HuH-7 (cell line): ENCODE measurements around the gene KLHL29.

Experiments
- DNase-seq: peaks from one replicate; pipeline ENCODE4 v3.0.0; 2011; ENCODE audit warnings: low spot score

KLHL29 gene

GRCh38 chr2:23661276-23662050, 276.5 kb downstream of the KLHL29 start:
- DNase-seq: no peak

DNA sequence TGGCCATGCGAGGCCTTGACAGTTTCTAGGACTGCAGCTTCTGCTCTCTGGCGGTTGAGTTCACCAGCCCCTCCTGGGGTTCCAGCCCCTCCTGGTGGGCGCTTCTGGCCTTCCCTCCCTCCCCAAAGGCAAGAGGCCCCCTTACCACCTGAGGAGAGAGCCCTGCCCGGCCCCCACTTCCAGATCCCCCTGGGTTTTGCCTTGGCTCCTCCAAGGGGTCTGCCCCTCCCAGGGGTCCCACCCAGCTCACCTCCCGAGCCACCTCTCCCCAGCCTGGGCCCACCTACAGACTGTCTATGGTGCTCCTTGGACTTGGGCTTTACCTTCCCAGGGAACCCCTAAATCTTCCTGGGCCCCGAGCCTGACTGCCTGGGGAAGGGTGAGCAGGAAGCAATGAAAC, 277.5 kb downstream of the KLHL29 start:
- DNase-seq: no peak

DNA sequence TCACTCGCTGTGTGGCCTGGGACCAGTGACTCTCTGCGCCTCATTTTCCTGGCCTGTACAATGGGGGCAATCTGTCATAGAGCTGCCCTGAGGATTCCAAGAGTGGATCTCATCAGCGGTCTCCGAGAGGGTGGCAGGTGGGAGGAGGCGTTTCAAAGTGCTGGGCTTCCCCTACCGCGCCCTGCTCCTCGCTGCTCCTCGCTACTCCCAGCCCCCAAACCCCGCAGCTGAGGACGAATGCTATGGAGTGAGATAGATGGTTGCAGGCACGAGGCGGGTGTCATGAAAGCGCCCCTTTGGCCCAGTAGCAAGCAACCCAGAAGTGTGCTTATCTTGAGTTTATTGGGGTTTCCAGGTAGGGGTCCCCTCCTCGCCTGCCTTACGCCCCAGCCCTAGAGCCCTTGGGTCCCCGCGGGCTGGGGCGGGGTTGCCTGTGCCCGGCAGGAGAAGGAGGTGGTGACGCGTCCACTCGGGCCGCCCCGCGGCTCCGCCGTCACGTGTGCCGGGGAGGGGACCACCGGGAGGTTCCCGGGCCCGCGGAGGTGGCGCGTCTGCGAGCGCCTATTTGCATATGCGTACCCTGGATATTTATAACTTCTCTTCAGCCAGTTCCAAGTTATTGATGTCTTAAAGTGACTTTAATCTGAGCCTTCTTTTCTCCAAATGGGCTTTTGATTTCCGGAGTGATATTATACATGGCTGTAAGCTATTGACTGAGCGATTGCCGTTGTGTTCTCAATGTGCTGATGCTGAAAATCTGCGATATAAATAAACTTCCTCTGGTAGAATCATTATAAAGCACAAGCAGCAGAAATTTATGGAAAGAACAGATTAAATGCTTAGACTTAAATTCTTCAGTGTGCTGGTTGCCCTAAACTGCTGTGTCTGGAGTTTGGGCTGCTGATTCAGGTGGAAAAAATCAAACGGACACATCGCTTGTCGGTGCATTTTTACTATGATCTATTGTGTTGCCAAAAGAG, 278.3 kb downstream of the KLHL29 start:
- DNase-seq: no peak

DNA sequence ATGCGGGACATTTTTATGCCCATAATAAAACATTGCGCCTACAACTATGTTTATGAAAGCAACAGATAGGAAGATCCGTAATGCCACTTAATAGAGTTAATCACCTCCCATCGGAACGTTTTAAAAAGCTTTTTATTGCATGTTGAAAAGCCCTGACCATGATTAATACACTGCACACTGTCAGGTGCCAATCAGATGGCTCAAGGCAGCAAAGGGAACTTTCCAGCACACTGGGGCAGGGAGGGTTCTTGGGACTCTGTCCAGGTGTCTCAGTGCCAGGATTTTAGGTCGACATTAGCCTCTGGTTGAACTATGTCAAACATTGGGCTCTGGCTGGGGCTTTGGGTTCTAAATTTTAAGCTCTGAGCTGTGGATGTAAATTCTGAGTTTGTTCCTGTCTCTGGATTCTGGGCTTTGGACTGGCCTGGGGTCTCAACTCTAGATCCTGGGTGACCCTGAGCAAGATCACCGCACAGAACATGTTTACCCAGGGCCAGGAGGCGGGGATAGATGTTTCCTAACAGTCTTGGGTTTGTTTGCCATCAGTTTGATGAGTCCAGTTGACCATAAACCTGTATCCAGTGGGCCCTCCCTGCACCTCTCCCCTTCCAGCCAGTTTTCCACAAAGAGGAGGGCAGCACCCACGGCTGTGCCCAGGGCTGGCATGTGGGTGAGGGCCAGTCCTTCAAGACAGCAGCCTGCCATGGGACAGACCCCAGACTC, 279.2 kb downstream of the KLHL29 start:
- no peak for DNase-seq

DNA sequence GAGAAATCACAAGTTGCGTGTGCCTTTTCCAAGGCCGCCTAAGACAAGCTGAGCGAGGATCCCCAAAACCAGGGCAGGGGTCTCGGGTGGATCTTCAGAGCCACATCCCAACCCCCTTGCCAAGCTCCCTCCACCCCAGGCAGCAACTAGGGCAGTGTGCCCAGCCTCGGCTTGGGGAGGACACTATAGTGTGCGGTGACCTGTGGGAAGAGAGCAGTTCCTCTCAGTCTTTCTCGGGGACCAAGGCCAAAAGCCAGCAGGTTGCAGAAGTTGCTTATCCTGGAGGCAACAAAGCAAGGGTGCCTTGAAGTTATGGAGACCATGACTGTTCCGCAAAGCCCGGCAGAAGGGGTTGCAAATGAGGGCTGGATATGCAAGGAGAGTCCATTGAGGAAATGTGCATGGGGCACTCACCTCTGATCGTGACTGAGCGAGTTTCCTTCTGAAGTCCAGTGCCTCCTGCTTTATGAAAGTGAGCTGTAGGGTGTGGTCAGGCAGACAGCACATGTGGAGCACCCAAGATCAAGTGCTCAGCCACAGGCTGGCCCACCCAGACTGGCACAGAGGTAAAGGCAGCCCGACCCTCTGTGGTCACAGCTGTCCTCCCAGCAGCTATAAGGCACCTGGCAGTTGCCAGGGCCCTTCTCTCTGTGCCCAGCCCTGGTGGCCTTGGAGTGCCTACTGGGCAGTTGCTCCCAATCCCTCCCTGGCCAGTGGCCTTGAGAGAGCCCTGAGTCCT, 281.4 kb downstream of the KLHL29 start:
- no peak for DNase-seq

GRCh38 chr2:23666980-23667357, 282.0 kb downstream of the KLHL29 start:
- no peak for DNase-seq

GRCh38 chr2:23668756-23669304, 283.9 kb downstream of the KLHL29 start:
- no peak for DNase-seq

DNA sequence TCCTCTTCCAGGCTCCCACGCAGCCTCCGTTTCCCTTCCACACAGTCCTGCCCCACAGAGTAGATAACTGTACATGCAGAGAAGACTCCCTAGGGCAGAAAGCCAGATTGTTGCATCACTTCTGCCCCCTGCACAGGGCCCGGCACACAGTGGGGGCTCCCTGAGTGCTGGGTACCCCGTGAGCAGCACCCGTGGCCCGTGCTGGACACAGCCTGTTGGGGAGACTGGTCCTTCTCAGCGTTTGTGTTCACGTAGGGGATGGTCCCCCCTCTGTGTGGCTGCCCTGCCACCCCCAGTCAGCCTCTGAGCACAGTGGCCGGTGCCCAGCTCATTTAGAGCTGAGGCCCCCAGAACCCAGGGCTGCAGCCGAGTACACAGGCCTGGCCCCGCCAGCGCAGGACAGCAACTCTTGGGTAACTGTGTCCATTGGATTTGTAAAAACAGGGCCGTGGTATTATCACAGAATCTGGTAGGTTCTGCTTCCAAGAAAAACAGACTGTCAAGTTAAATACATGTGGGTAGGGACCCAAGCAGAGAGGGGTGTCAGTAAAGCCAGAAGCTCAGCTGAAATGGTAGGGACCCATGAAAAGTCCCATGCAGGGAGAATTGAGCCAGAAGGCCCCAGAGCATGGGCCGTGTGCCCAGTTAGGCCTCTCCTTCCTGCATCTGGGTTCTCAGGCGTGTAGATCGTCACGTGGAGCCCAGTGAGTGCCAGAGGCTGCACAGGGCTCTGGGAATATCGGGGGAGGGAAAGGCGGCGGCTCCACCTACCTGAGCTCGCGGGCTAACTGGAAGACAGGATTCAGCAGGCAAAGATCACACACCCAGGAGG, 284.6 kb downstream of the KLHL29 start:
- DNase-seq: no peak

DNA sequence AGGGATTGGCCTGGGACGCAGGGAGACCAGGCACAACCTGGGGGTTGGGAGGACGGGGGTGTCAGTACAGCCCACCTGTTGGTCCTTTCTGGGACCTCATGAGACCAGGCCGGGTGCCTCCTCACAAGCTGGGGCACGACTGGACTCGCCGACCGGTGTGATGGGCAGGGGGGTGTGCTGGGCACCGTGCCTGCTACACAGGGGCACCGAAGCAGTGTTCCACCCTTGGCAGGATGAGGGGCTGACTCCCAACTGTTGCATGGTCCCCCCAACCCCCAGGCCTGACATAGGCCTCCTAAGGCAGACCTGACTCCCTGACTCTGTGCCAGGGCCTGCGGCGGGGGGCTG, 285.2 kb downstream of the KLHL29 start:
- no peak for DNase-seq

DNA sequence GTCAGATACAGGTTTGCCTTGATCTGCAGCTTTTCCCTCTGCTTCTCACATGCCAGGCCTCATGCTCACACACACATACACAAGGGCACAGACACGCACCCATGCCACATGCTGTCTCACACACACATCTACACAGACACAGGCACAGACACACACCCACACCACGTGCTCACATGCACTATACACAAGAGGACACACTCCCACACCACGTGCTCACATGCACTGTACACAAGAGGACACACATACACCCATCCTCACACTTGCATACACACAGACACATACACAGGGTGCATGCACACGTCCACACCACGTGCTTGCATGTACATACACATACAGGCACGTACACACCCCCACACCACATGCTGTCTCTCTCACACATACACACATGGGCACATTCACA, 288.1 kb downstream of the KLHL29 start:
- no peak for DNase-seq

DNA sequence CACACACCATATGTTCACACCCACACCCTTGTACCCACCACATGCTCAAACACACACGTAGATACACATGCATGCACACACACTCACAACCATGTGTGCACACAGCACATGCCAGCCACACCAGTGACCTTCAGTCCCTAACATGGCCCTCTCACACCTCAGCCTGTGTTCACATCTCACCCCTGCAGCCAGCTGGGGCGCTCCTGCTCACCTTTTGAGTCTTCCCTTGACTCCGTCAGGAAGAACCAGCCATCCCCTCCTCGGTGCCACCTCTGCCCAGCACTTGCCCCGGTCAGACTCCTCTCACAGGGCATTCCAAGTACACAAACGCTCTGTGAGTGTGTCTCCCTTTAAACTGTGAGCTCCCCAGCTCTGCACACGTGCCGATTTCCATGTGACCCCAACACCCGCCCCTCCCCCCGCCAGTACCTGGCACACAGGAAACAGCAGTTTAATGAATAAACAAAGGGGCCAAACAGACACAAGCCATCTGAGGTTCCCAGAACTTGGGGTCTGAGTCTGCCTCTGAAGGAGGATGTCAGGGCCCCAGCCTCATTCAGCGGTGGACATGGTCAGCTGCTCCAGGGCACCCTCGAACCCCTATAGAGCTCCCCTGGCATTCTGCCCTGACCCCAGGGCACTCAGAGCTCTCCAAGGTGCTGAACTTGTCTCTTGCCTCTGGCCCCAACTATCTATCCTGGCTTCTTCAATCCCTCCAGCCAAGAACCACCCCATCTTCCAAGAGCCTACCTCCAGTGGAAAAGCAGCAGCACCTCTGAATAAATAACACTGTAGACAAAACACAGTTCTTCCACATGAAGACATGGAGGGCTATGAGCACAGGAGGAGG, 289.1 kb downstream of the KLHL29 start:
- DNase-seq: peak; percentile 55

GRCh38 chr2:23675506-23675905, 290.5 kb downstream of the KLHL29 start:
- DNase-seq: no peak

- no peak for DNase-seq
Measured at GRCh38 chr2:23677836-23678235, 292.9 kb downstream of the KLHL29 start.

DNA sequence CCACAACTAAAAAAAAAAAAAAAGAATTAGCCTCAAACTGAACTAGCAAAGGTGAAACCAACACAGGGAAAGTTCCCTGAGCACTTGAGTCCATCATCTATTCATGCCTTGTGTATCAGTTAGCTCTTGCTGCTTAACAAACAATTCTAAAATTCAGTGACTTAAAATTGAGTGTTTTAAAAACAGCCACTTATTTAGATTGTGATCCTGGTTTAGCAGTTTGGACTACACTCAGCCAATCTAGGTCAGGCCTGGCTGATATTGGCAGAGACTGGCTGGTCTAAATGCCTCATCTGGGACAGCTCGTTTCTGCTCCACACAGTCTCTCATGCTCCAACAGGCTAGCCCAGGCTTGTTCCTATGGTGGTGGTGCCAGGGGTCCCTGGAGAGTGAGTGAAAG, 294.1 kb downstream of the KLHL29 start:
- no peak for DNase-seq

DNA sequence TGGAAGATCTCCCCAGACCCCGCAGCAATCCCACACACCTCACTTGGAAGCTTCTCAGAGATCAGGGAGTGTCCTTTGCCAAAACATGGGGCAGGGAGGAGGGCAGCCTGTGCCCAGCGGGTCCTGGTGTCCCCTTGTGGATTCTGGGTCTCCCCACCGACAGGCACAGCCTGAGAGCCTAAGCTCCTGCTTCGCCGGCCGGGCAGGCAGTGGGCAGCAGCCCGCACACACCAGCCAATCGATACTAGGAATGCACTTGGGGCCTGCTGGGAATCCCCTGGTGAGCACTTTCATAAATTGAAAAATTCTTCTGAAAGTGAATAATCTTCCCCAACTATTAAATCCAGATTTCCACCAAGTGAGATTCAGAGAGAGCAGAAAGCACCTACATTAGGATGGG, 296.0 kb downstream of the KLHL29 start:
- DNase-seq: no peak

DNA sequence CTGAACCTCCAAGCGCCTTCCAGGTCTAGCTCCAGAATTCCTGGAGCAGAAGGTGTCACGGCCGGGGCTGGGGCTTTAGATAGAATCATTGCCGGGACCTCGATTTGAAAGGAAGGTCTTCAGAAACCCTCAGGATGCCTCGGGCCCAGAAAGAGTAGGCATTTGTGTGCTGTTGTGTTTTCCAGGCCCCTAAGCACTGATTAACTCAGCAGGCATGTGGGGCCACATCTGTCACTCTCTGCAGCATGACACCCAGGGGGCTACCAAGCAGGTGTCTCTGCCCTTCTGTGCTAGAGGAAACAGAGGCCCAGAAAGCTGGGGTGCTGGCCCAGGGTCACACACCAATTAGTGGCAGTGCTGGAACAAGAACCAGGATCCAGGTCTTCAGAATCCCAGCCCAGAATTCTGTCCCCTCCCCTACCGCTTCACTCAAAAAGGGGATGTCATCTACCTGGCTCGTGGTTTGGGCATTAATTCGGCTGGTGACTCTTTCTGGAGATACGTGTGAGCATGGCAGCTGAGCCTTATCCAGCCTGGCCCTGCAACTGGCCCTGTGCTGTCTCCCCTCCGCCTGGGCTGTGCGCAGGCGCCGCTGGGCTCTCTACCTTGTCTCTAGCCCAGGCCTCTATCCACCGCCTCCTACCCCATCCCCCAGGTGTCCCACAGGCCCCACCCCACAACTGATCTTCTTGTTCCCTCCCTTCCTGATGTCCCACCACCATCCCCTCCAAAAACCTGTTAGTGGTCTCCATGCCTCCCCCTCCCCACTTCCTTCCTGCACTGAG, 296.6 kb downstream of the KLHL29 start:
- no peak for DNase-seq

GRCh38 chr2:23682481-23682880, 297.5 kb downstream of the KLHL29 start:
- no peak for DNase-seq

- DNase-seq: no peak
Measured at GRCh38 chr2:23683001-23683400, 298.0 kb downstream of the KLHL29 start.
